HCT116 (cell line): Measurements from ENCODE around the gene SERINC4. TPM values are rescaled to one million over a fixed set of nuclear protein-coding genes. Genes with fewer than 3 reads are reported as not detected.
A peak's percentile ranks its signal among the peaks of the same experiment; 100 is the strongest.

ENCODE experiments used
- ATAC-seq: fragments of 200-7000 bp; cut with Tn5 transposase; 2 replicates; pipeline ENCODE4 v1.9.1; 2020; ENCODE audit warnings: mild to moderate bottlenecking, moderate library complexity
- BruUV-seq: library from RNA; stranded (reverse); fragments of 400-500 nt; replicated peaks from 2 replicates; lab custom pipeline; 2021; lab: Mats Ljungman, UMichigan
- CTCF ChIA-PET: fragments of 300-600 bp; sonication (Branson Sonifier 250); formaldehyde crosslinking; loops from one replicate; lab custom pipeline; 2021; ENCODE audit warnings: antibody characterized with exemption; lab: Charles Lee
- POLR2A ChIA-PET: fragments of 300-600, 350-600 bp; sonication (Branson Sonifier 250); formaldehyde crosslinking; loops from one replicate; lab custom pipeline; 2021; ENCODE audit warnings: antibody characterized with exemption; lab: Charles Lee
- RAD21 ChIA-PET, 2 experiments: fragments of 300-600 bp; sonication (Branson Sonifier 250); formaldehyde crosslinking; loops; one replicate each; lab custom pipeline; 2023; ENCODE audit warnings: low total read pairs in 2 of 2; ENCODE audit not compliant: uncharacterized antibody in 2 of 2, unreplicated experiment in 2 of 2, low non-redundant PET in 1 of 2; lab: Charles Lee
- DNase-seq: peaks from one replicate; pipeline ENCODE4 v3.0.0-alpha.2; 2010; ENCODE audit warnings: low read depth, low spot score
- H2AFZ ChIP-seq: fragments of 200-600 bp; shearing (Covaris generic), sonication (generic); 2 replicates; pipeline ENCODE4 v1.6.1; 2017; ENCODE audit warnings: low read depth, mixed run types, mixed read lengths, antibody characterized with exemption, low read length; ENCODE audit not compliant: poor library complexity, severe bottlenecking
- H3K27ac ChIP-seq: 2 replicates; pipeline ENCODE4 v1.5.1; 2012; ENCODE audit warnings: low read depth, low read length
- H3K27me3 ChIP-seq: fragments of 200-600 bp; sonication (generic); 2 replicates; pipeline ENCODE4 v1.6.1; 2016; ENCODE audit warnings: mixed run types, low read length, mixed read lengths; ENCODE audit not compliant: insufficient read depth
- H3K36me3 ChIP-seq, 2 experiments: fragments of 200-500 bp in 1 of 2; fragments of 200-600 bp in 1 of 2; sonication (Bioruptor generic) in 1 of 2; sonication (generic) in 1 of 2; 2 replicates each; pipeline versions ENCODE4 v1.5.1 to v1.6.1; 2014 to 2016; ENCODE audit warnings: low read length in 2 of 2, inconsistent platforms in 1 of 2, mixed read lengths in 1 of 2, mixed run types in 1 of 2; ENCODE audit not compliant: insufficient read depth in 2 of 2, control insufficient read depth in 1 of 2
- H3K4me1 ChIP-seq, 2 experiments: fragments of 200-600 bp in 1 of 2; sonication (generic) in 1 of 2; 2 replicates each; pipeline versions ENCODE4 v1.5.1 to v1.6.1; 2012 to 2017; ENCODE audit warnings: low read length in 2 of 2, inconsistent platforms in 1 of 2, mild to moderate bottlenecking in 1 of 2, mixed read lengths in 1 of 2, mixed run types in 1 of 2, moderate library complexity in 1 of 2; ENCODE audit not compliant: insufficient read depth in 2 of 2, control insufficient read depth in 1 of 2
- H3K4me2 ChIP-seq: fragments of 200-600 bp; sonication (generic); 2 replicates; pipeline ENCODE4 v1.6.1; 2017; ENCODE audit warnings: mixed run types, low read length, mixed read lengths
- H3K4me3 ChIP-seq, 2 experiments: fragments of 200-600 bp in 1 of 2; sonication (generic) in 1 of 2; replicated peaks in 1 of 2; 2 replicates each; pipeline ENCODE4 v1.5.1; 2011 to 2016; ENCODE audit warnings: low read length in 2 of 2, control low read depth in 1 of 2, low read depth in 1 of 2, mild to moderate bottlenecking in 1 of 2, mixed read lengths in 1 of 2, mixed run types in 1 of 2
- H3K79me2 ChIP-seq: fragments of 200-600 bp; sonication (generic); 2 replicates; pipeline ENCODE4 v1.6.1; 2017; ENCODE audit warnings: mild to moderate bottlenecking, mixed run types, low read length, moderate library complexity, mixed read lengths; ENCODE audit not compliant: insufficient read depth
- H3K9ac ChIP-seq: fragments of 200-600 bp; sonication (generic); 2 replicates; pipeline ENCODE4 v1.6.1; 2016; ENCODE audit warnings: low read length, mixed read lengths
- H3K9me2 ChIP-seq: fragments of 200-600 bp; sonication (generic), shearing (Covaris generic); 2 replicates; pipeline ENCODE4 v1.6.1; 2017; ENCODE audit warnings: mixed run types, mild to moderate bottlenecking, moderate library complexity; ENCODE audit not compliant: insufficient read depth
- H3K9me3 ChIP-seq, 2 experiments: fragments of 200-500 bp in 1 of 2; fragments of 200-600 bp in 1 of 2; sonication (Bioruptor generic) in 1 of 2; sonication (generic) in 1 of 2; 2 replicates each; pipeline ENCODE4 v1.6.1; 2014 to 2017; ENCODE audit warnings: low read length in 2 of 2, mixed read lengths in 2 of 2, inconsistent platforms in 1 of 2, low read depth in 1 of 2, mild to moderate bottlenecking in 1 of 2, mixed run types in 1 of 2, moderate library complexity in 1 of 2; ENCODE audit not compliant: control insufficient read depth in 1 of 2, insufficient read depth in 1 of 2
- H4K20me1 ChIP-seq: fragments of 200-600 bp; sonication (generic), shearing (Covaris generic); 2 replicates; pipeline ENCODE4 v1.6.1; 2017; ENCODE audit warnings: mixed run types, mild to moderate bottlenecking, moderate library complexity; ENCODE audit not compliant: insufficient read depth
- CBX3 ChIP-seq: IDR thresholded peaks from 2 replicates; pipeline ENCODE4 v1.6.1; 2012; ENCODE audit warnings: low read depth
- CEBPB ChIP-seq: IDR thresholded peaks from 2 replicates; pipeline ENCODE4 v1.6.1; 2012; ENCODE audit warnings: low read depth
- ELF1 ChIP-seq: IDR thresholded peaks from 2 replicates; pipeline ENCODE4 v1.6.1; 2012; ENCODE audit warnings: low read depth, borderline replicate concordance
- EZH2 ChIP-seq: fragments of 200-600 bp; sonication (generic); IDR thresholded peaks from 2 replicates; pipeline ENCODE4 v1.6.1; 2017; ENCODE audit warnings: antibody characterized with exemption, mixed run types
- JUND ChIP-seq: IDR thresholded peaks from 2 replicates; pipeline ENCODE4 v1.6.1; 2012
- MAX ChIP-seq: IDR thresholded peaks from 2 replicates; pipeline ENCODE4 v1.6.1; 2012
- POLR2AphosphoS5 ChIP-seq: IDR thresholded peaks from 2 replicates; pipeline ENCODE4 v1.6.1; 2011; ENCODE audit warnings: mild to moderate bottlenecking, low read depth, low read length, moderate library complexity
- SIN3A ChIP-seq: IDR thresholded peaks from 2 replicates; pipeline ENCODE4 v1.6.1; 2012; ENCODE audit warnings: low read depth
- SP1 ChIP-seq: IDR thresholded peaks from 2 replicates; pipeline ENCODE4 v1.6.1; 2012; ENCODE audit warnings: low read depth
- TCF7L2 ChIP-seq: IDR thresholded peaks from 2 replicates; pipeline ENCODE4 v1.7.0; 2011; ENCODE audit warnings: borderline replicate concordance, inconsistent platforms; ENCODE audit not compliant: insufficient read depth, insufficient read length; ENCODE audit errors: extremely low read depth
- ZBTB33 ChIP-seq: IDR thresholded peaks from 2 replicates; pipeline ENCODE4 v1.6.1; 2011; ENCODE audit warnings: mild to moderate bottlenecking, low read length, moderate library complexity; ENCODE audit not compliant: insufficient replicate concordance; ENCODE audit errors: extremely low read depth
- ZFX ChIP-seq: fragments of 450-650 bp; IDR thresholded peaks from 2 replicates; pipeline ENCODE4 v1.6.1; 2017
- intact Hi-C: fragments of 100-400 bp; cut with micrococcal nuclease; formaldehyde crosslinking; loops from 2 replicates; pipeline ENCODE4 v1.10.0; 2022
- total RNA-seq: library from RNA; stranded (reverse); gene quantifications from one replicate; pipeline ENCODE4 v1.2.1, GENCODE V29; 2021; ENCODE audit not compliant: unreplicated experiment
- TF ChIP-seq, protein P1 (sequence below), 3 experiments: fragments of 200-600 bp in 1 of 3; sonication (generic) in 1 of 3; IDR thresholded peaks in 2 of 3; conservative IDR thresholded peaks in 1 of 3; 2 replicates each; pipeline ENCODE4 v1.5.1; 2012 to 2017; ENCODE audit warnings: low read depth in 2 of 3, low read length in 2 of 3, antibody characterized with exemption in 1 of 3, borderline replicate concordance in 1 of 3, control low read depth in 1 of 3, mild to moderate bottlenecking in 1 of 3, mixed read lengths in 1 of 3, mixed run types in 1 of 3, moderate library complexity in 1 of 3; ENCODE audit not compliant: insufficient read depth in 1 of 3

Gene SERINC4
- total RNA-seq, 1 experiment from 2014 or later: 0.12 TPM

DNA sequence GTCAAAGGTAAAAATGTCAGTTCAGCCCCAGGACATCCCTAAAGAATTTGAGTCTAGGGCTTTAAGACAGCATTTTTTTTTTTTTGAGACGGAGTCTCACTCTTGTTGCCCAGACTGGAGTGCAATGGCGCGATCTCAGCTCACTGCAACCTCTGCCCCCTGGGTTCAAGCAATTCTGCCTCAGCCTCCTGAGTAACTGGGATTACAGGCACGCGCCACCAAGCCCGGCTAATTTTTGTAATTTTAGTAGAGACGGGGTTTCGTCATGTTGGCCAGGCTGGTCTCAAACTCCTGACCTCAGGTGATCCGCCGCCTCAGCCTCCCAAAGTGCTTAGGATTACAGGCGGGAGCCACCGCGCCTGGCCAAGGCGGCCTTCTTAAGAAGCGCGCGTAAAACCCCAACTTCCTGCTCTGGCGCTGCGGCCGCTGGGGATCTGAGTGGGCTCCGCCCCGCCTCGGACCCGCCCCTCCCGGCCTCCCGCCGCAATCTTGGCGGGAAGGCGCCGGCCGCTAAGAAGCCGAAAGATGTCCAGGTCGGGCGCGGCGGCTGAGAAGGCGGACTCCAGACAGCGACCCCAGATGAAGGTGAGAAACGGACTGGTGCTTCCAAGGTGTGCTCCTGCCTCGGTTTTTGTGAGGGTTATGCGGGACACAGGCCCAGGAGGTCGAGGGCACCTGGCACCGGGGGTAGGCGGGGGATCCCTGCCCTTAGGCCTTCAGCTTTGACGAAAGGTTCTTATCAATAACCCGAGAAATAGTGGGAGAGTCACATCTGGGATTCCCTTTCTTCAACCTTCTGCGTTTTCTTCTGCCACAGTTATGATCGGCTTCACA is 26.7 kb upstream of the SERINC4 start, which contains the start of gene WDR76:
Gene WDR76 (plus strand): TSS at position 495 of the 834 bp plus-strand sequence. CDS start 31 bp downstream, at position 526.
- intact Hi-C loops: no loop called here
- BruUV-seq: no TSS peak
- DNase-seq: peak; percentile 83
- H3K36me3 ChIP-seq: peaks cover 7 to 21% of the 10 kb centered on the region in 2 experiments
- H3K27ac ChIP-seq: peak within 1 kb of the TSS; percentile 65
- H3K79me2 ChIP-seq: peaks cover 74% of the 10 kb centered on the region
- ChIA-PET CTCF (no interaction called here), RAD21 (no interaction called here), POLR2A (no interaction called here)
- no peaks in the 10 kb centered on the region for H3K9me3 ChIP-seq
- H3K4me2 ChIP-seq: peak within 1 kb of the TSS; percentile 74
- peak; percentile 83 for ATAC-seq
- no peaks in the 10 kb centered on the region for H4K20me1 ChIP-seq
- H3K9me2 ChIP-seq: no peaks in the 10 kb centered on the region
- peak within 1 kb of the TSS; percentile 64 to 77 for H3K4me3 ChIP-seq
- H2AFZ ChIP-seq: peak within 1 kb of the TSS; percentile 71
- no peaks in the 10 kb centered on the region for H3K27me3 ChIP-seq
- peak; percentile 46; the same call in 1 of the 2 replicates for TF ChIP-seq POLR2AphosphoS5
- TF ChIP-seq, protein P1, sequence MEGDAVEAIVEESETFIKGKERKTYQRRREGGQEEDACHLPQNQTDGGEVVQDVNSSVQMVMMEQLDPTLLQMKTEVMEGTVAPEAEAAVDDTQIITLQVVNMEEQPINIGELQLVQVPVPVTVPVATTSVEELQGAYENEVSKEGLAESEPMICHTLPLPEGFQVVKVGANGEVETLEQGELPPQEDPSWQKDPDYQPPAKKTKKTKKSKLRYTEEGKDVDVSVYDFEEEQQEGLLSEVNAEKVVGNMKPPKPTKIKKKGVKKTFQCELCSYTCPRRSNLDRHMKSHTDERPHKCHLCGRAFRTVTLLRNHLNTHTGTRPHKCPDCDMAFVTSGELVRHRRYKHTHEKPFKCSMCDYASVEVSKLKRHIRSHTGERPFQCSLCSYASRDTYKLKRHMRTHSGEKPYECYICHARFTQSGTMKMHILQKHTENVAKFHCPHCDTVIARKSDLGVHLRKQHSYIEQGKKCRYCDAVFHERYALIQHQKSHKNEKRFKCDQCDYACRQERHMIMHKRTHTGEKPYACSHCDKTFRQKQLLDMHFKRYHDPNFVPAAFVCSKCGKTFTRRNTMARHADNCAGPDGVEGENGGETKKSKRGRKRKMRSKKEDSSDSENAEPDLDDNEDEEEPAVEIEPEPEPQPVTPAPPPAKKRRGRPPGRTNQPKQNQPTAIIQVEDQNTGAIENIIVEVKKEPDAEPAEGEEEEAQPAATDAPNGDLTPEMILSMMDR (IDR thresholded peaks at IDR 0.05 in 2 of 3, conservative IDR thresholded peaks at IDR 0.05 in 1 of 3; ENCODE audit: borderline replicate concordance in 1 of 3, insufficient read depth in 1 of 3, low read depth in 2 of 3, low read length in 2 of 3): no peak
- peak; percentile 31; the same call in 1 of the 2 replicates for TF ChIP-seq SP1
- TF ChIP-seq EZH2: no peak
- peak; percentile 58 for TF ChIP-seq ELF1
- peak; percentile 88 for TF ChIP-seq MAX
- no peak; the same call in none of the 2 replicates for TF ChIP-seq SIN3A
- TF ChIP-seq JUND: no peak
- TF ChIP-seq CEBPB: no peak
- no peak for TF ChIP-seq ZBTB33
- TF ChIP-seq TCF7L2: peak; percentile 51
- TF ChIP-seq CBX3: peak; percentile 81
- peak; percentile 76 for TF ChIP-seq ZFX
- H3K4me1 ChIP-seq: peaks cover 15 to 41% of the 10 kb centered on the region in 2 experiments
- H3K9ac ChIP-seq: peak within 1 kb of the TSS; percentile 77
